Spleen (tissue), 11 donors: ENCODE results near the gene BNC2. TPM values are rescaled to one million over a fixed set of nuclear protein-coding genes. Genes with fewer than 3 reads are reported as not detected.

ENCODE experiments used
- DNase-seq: peaks from one replicate; pipeline ENCODE4 v3.0.0-alpha.2; 2020
- H3K27ac ChIP-seq, 8 donors: fragments of 200-600 bp; sonication (generic) in 7 of 8; 1 replicate in 4 of 8; 2 replicates in 4 of 8; pipeline versions ENCODE4 v1.5.0 to v1.8.0; 2016 to 2021; ENCODE audit warnings: inconsistent platforms in 4 of 8, mild to moderate bottlenecking in 4 of 8, moderate library complexity in 1 of 8
- H3K27me3 ChIP-seq, 7 donors: fragments of 200-600 bp; sonication (generic) in 6 of 7; replicated peaks in 1 of 7; 1 replicate in 4 of 7; 2 replicates in 3 of 7; pipeline versions ENCODE4 v1.5.0 to v1.8.0; 2016 to 2021; ENCODE audit warnings: inconsistent platforms in 3 of 7, mild to moderate bottlenecking in 1 of 7
- H3K36me3 ChIP-seq, 6 donors: fragments of 200-600 bp; sonication (generic) in 5 of 6; 1 replicate in 4 of 6; 2 replicates in 2 of 6; pipeline versions ENCODE4 v1.5.0 to v1.8.0; 2016 to 2021; ENCODE audit warnings: inconsistent platforms in 2 of 6
- H3K4me1 ChIP-seq, 6 donors: fragments of 200-600 bp; sonication (generic) in 5 of 6; 1 replicate in 3 of 6; 2 replicates in 3 of 6; pipeline versions ENCODE4 v1.5.0 to v1.8.0; 2016 to 2021; ENCODE audit warnings: inconsistent platforms in 3 of 6
- H3K4me3 ChIP-seq, 8 donors: fragments of 200-600 bp; sonication (generic) in 7 of 8; 1 replicate in 4 of 8; 2 replicates in 4 of 8; pipeline versions ENCODE4 v1.5.0 to v1.8.0; 2016 to 2021; ENCODE audit warnings: inconsistent platforms in 4 of 8, mild to moderate bottlenecking in 4 of 8, moderate library complexity in 2 of 8
- H3K9me3 ChIP-seq, 8 donors: fragments of 200-600 bp; sonication (generic) in 7 of 8; 1 replicate in 4 of 8; 2 replicates in 4 of 8; pipeline versions ENCODE4 v1.5.0 to v1.8.0; 2016 to 2021; ENCODE audit warnings: inconsistent platforms in 4 of 8
- POLR2A ChIP-seq, 3 donors: fragments of 450-650 bp; IDR thresholded peaks; one replicate each; pipeline ENCODE4 v1.5.1; 2017; ENCODE audit warnings: antibody characterized with exemption in 3 of 3, mild to moderate bottlenecking in 1 of 3
- POLR2AphosphoS5 ChIP-seq, 3 donors: sonication (generic); formaldehyde crosslinking; IDR thresholded peaks; one replicate each; pipeline ENCODE4 v1.5.1; 2017; ENCODE audit warnings: antibody characterized with exemption in 3 of 3
- WGBS, 5 donors: extraction: QIAGEN DNeasy Blood & Tissue Kit in 3 of 5; methylation state at CpG; one replicate each; pipeline versions ENCODE4 v1.1.5 to v1.1.7; 2013 to 2018; 5-methylcytosine and 5-hydroxymethylcytosine counted together
- intact Hi-C: fragments of 100-400 bp; cut with DNase I; formaldehyde crosslinking; loops from one replicate; pipeline ENCODE4 v1.15.0; 2023; ENCODE audit warnings: low total_unique reads
- polyA plus RNA-seq, 3 donors: library from polyadenylated mRNA; stranded (reverse); fragments of 200-250 nt; gene quantifications; one replicate each; pipeline ENCODE4 v1.2.1, GENCODE V29; 2013
- total RNA-seq, 7 donors: library from RNA; depleted of rRNA in 3 of 7; stranded (reverse); fragments of >200 nt in 3 of 7; fragmentation: NEBNext Ultra II Directional in 4 of 7; extraction: Animal tissue kit (Norgen Biotek cat#: 25700) in 4 of 7; gene quantifications; one replicate each; pipeline versions ENCODE4 v1.1.0 to v1.2.1, GENCODE V29; 2016 to 2021
- TF ChIP-seq, protein P1 (sequence below), 11 experiments: fragments of 200-600 bp in 7 of 11; fragments of 450-650 bp in 4 of 11; sonication (generic) in 4 of 11; IDR thresholded peaks in 8 of 11; conservative IDR thresholded peaks in 3 of 11; 1 replicate in 7 of 11; 2 replicates in 4 of 11; pipeline versions ENCODE4 v1.4.0 to v1.8.0; 2016 to 2021; ENCODE audit warnings: antibody characterized with exemption in 11 of 11, inconsistent platforms in 4 of 11, mild to moderate bottlenecking in 1 of 11
- donor health status: healthy with polysubstance abuse.
- donor health status: DM: no; HTN: no; CAD: no; lungs with moderate emphysema.
- donor health status: DM: no; HTN: no; CAD: no.
- donor health status: Bipolar disorder and iron deficiency.
- donor health status: healthy.
- donor health status: DM: no; HTN: no; CAD: no.
- donor health status: DM: yes; HTN: yes; CAD: no.

Gene BNC2
- total and polyA plus RNA-seq, 10 donors: 0.07 to 4.3 (median 1.3) TPM

DNA sequence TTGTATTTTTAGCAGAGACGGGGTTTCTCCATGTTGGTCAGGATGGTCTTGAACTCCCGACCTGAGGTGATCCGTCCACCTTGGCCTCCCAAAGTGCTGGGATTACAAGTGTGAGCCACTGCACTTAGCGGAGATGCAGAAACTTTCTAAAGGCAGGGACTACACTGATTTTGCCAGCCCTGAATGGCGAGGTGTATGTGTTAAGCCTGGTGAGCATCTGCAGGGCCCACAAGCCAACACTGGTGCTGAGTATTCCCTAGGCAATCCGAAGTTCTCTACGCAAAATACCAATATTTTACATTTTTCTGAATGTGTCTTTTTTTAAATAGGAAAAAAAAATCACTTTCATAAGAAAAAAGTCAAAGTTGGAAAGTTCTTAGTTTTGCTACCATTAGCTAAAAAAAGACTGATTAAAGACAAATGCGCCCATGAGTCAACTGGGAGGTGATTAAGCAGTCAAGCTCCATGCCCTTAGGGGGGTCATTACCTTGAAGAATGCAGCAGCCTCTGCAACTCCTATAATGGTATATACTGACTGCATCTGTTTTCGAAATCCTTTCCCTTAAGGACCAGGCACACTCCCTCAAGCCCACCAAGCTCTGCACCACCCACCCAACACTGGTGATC is 502.8 kb downstream of the BNC2 start:
- H3K4me3 ChIP-seq: no peak overlapping the region
- no peaks in the 10 kb centered on the region for H3K36me3 ChIP-seq
- no peak overlapping the region for H3K27ac ChIP-seq
- H3K9me3 ChIP-seq: peaks cover 0 to 5% (median 0%) of the 10 kb centered on the region in 8 donors
- DNase-seq: no peak
- intact Hi-C loops: no loop called here
- H3K4me1 ChIP-seq: peaks cover 0 to 14% (median 0%) of the 10 kb centered on the region in 6 donors
- 88 to 94% (median 88%) methylated on average over 9 of the region's 9 CpGs for WGBS, 5 donors
- peaks cover 0 to 3% (median 0%) of the 10 kb centered on the region in 7 donors for H3K27me3 ChIP-seq
- TF ChIP-seq POLR2AphosphoS5 (IDR thresholded peaks at IDR 0.05) (no peak), POLR2A (IDR thresholded peaks at IDR 0.05) (no peak)
- TF ChIP-seq, protein P1, sequence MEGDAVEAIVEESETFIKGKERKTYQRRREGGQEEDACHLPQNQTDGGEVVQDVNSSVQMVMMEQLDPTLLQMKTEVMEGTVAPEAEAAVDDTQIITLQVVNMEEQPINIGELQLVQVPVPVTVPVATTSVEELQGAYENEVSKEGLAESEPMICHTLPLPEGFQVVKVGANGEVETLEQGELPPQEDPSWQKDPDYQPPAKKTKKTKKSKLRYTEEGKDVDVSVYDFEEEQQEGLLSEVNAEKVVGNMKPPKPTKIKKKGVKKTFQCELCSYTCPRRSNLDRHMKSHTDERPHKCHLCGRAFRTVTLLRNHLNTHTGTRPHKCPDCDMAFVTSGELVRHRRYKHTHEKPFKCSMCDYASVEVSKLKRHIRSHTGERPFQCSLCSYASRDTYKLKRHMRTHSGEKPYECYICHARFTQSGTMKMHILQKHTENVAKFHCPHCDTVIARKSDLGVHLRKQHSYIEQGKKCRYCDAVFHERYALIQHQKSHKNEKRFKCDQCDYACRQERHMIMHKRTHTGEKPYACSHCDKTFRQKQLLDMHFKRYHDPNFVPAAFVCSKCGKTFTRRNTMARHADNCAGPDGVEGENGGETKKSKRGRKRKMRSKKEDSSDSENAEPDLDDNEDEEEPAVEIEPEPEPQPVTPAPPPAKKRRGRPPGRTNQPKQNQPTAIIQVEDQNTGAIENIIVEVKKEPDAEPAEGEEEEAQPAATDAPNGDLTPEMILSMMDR (IDR thresholded peaks at IDR 0.05 in 8 of 11, conservative IDR thresholded peaks at IDR 0.05 in 3 of 11): no peak

DNA sequence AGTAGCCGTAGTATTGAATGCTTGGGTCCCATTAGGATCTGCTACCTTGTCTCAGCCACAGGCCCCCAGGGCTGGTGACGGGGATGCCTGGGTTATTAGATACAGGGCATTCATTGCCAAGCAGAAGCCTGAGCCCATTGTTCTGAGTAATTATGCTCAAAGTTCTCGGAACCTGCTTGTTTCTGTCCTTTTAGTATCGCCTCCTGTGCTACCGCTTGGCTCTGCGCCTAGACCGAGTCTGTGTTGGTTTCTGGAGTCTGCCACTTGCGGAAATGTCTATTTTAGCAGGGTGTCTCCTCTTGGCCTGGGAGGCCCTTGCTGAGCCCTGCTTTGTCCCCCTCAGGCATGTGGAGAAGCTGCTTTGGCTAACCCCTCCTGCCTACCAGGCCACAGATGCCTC is 506.1 kb downstream of the BNC2 start:
- no peak overlapping the region for H3K4me3 ChIP-seq
- no peaks in the 10 kb centered on the region for H3K36me3 ChIP-seq
- H3K27ac ChIP-seq: no peak overlapping the region
- TF ChIP-seq POLR2A (IDR thresholded peaks at IDR 0.05): no peak
- TF ChIP-seq, protein P1 (IDR thresholded peaks at IDR 0.05 in 8 of 11, conservative IDR thresholded peaks at IDR 0.05 in 3 of 11): no peak
- TF ChIP-seq POLR2AphosphoS5 (IDR thresholded peaks at IDR 0.05): peak in 2 of 3 donors; percentile 17 to 48
- peaks cover 0 to 5% (median 0%) of the 10 kb centered on the region in 8 donors for H3K9me3 ChIP-seq
- peaks cover 0 to 8% (median 0%) of the 10 kb centered on the region in 7 donors for H3K27me3 ChIP-seq
- intact Hi-C loops: no loop called here
- 56 to 85% (median 76%) methylated on average over 8 of the region's 8 CpGs for WGBS, 5 donors
- peaks cover 0 to 14% (median 0%) of the 10 kb centered on the region in 6 donors for H3K4me1 ChIP-seq
- no peak for DNase-seq

DNA sequence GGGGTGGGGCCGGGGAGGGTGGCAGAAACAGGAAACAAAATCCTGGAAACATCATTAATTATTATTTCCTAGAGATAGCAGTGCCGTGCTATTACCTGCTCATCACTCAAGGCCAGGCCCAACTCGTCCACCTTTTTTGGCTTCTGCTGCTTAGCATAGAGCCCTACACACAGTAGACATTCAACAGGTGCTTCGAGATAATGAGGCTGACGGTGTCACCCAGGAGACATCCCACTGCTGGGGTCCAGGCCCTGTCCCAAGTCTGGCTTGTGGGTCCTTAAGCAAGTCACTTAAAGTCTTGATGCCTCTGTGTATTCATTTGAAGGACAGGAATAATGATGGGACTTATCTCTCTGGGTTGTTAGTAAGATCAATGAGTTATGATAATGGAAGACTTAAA is 506.6 kb downstream of the BNC2 start:
- no peak for DNase-seq
- intact Hi-C loops: no loop called here
- TF ChIP-seq POLR2A (IDR thresholded peaks at IDR 0.05) (no peak), POLR2AphosphoS5 (IDR thresholded peaks at IDR 0.05) (no peak)
- TF ChIP-seq, protein P1 (IDR thresholded peaks at IDR 0.05 in 8 of 11, conservative IDR thresholded peaks at IDR 0.05 in 3 of 11): no peak
- H3K36me3 ChIP-seq: no peaks in the 10 kb centered on the region
- H3K27me3 ChIP-seq: peaks cover 0 to 8% (median 0%) of the 10 kb centered on the region in 7 donors
- H3K9me3 ChIP-seq: peaks cover 0 to 7% (median 0%) of the 10 kb centered on the region in 8 donors
- 52 to 69% (median 59%) methylated on average over 5 of the region's 5 CpGs for WGBS, 5 donors
- no peak overlapping the region for H3K4me3 ChIP-seq
- H3K27ac ChIP-seq: no peak overlapping the region
- peaks cover 0 to 14% (median 0%) of the 10 kb centered on the region in 6 donors for H3K4me1 ChIP-seq

DNA sequence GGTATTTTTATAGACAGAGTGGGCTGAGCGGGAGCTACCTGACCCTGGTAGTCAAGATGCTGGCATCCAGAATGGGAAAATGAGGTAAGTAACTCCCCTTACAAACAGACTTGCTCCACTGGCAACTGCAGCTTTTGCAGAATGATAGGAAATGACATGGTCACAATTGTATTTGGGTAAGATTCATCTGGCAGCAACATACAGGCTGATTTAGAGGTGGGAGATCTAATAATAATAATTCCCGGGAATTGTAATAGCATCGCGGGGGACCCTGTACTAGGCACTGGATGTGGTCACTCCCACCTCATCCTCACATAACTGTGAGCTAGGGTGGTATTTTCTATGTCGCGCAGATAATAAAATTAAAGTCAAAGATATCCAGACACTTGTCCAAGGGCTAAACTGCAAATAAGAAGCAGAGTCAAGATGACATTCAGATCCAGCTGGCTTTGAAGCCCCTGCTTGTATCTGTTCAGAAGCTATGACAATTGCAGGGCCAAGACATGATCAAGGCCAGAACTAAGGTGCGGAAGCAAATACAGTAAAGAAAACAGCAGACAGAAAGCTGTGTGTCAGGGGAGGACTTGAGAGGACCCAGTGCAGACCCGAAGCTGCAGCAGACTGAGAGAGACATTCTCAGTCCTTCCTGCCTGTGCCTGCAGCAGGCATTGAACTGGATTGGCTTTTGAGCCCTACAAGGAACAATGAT is 507.2 kb downstream of the BNC2 start:
- H3K36me3 ChIP-seq: no peaks in the 10 kb centered on the region
- H3K9me3 ChIP-seq: peaks cover 0 to 7% (median 0%) of the 10 kb centered on the region in 8 donors
- peaks cover 0 to 14% (median 0%) of the 10 kb centered on the region in 6 donors for H3K4me1 ChIP-seq
- H3K27me3 ChIP-seq: peaks cover 0 to 8% (median 0%) of the 10 kb centered on the region in 7 donors
- intact Hi-C loops: no loop called here
- WGBS, 5 donors: 86 to 92% (median 88%) methylated on average over 8 of the region's 8 CpGs
- no peak overlapping the region for H3K27ac ChIP-seq
- no peak overlapping the region for H3K4me3 ChIP-seq
- DNase-seq: no peak
- TF ChIP-seq, protein P1 (IDR thresholded peaks at IDR 0.05 in 8 of 11, conservative IDR thresholded peaks at IDR 0.05 in 3 of 11): no peak
- no peak for TF ChIP-seq POLR2AphosphoS5 (IDR thresholded peaks at IDR 0.05)
- no peak for TF ChIP-seq POLR2A (IDR thresholded peaks at IDR 0.05)
